Activated CD4-positive, CD25-positive, alpha-beta regulatory T cell treated with anti-CD3 and anti-CD28 coated beads, Interleukin-2, amount 50 U/mL, for 16 hours (primary cell): ENCODE results near the gene RAB3B.
"Not testable (repeated sequence)": the region's sequence is repeated elsewhere in the genome, so short reads cannot be mapped to it uniquely, and the experiment has no call there.

Source experiments
- DNase-seq: peaks from one replicate; pipeline ENCODE4 v3.0.0-alpha.2; 2020; ENCODE audit warnings: low read depth, low spot score

The RAB3B gene

DNA sequence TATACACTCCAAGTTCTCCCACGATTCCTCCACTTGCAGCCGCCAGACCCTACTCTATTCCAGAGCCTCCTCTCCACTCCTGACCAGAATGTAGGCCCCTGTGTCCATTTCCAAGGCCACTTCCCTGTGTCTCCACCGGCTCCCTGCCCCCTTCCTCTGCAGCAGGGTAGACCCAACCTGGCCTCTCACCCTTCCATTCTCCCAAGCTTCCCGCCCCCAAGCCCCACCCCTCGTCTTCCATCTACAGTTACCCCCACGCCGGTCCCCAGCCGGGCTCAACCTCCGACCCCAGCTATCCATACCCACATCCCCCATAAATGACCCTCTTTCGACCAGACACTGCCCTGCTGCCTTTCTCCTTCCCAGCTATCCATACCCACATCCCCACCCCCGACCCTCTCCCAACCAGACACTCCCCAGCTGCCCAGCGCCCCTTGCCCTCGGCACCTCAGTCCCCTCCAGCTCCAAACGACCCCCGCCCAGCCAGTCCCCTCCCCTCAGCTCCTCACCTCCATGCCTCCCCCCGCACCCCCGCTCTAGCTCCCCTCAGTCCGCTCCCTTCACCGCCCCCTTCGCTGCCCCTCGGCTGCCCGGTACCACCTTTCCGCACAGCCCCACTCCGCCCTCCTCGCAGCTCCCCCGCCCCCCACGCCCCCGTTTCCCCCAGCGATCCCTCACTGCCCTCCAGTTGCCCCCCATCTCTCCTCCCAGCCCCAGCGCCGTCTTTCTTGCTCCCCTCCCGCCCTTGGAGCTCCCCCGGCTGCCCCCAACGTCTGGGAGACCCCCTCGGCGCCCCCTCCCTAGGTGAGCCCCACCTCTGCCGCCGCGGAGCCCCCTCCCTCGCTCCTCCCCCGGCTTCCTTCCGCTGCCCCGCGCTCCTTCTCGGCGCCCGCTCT is 670 bp downstream of the RAB3B start:
- DNase-seq: no peak

DNA sequence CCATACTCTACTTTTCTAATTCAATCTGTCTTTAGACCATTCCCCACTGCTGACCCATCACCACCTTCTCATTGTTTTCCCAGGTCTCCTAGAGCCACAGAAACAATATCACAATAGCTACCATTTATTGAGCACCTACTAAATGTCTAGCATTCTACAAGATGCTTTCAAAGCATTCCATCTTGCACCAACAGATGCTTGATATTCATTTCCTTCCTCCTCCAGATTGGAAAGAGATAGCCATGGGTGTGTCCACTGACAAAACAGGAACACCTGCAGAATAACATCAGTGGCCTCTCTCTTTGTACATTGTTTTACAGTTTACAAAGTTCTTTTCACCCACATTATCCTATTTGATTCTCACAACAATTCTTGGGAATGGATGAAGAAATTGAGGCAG is 2.2 kb downstream of the RAB3B start:
- no peak for DNase-seq

GRCh38 chr1:51986718-51987117 is 3.8 kb downstream of the RAB3B start:
- no peak for DNase-seq

DNA sequence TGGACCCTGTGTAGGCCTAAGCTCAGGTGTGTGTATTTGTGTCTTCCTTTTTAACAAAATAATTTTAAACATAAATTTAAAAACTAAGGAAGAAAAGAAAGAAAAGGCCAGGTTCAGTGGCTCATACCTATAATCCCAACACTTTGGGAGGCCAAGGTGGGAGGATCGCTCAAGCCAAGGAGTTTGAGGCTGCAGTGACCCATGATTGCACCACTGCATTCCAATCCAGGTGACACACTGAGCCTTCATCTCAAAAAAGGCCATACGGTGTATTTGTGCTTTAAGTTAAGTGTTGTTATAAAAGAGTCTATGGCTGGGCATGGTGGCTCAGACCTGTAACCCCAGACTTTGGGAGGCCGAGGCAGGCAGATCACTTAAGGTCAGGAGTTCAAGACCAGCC is 8.3 kb downstream of the RAB3B start:
- no peak for DNase-seq

GRCh38 chr1:51981555-51981954 is 8.9 kb downstream of the RAB3B start:
- no peak for DNase-seq

- no peak for DNase-seq
These were observed 12.4 kb downstream of the RAB3B start for GRCh38 chr1:51978099-51978498.

GRCh38 chr1:51976846-51977602 is 13.5 kb downstream of the RAB3B start:
- no peak for DNase-seq

- no peak for DNase-seq
These were observed 16.7 kb downstream of the RAB3B start for GRCh38 chr1:51973587-51974474.

DNA sequence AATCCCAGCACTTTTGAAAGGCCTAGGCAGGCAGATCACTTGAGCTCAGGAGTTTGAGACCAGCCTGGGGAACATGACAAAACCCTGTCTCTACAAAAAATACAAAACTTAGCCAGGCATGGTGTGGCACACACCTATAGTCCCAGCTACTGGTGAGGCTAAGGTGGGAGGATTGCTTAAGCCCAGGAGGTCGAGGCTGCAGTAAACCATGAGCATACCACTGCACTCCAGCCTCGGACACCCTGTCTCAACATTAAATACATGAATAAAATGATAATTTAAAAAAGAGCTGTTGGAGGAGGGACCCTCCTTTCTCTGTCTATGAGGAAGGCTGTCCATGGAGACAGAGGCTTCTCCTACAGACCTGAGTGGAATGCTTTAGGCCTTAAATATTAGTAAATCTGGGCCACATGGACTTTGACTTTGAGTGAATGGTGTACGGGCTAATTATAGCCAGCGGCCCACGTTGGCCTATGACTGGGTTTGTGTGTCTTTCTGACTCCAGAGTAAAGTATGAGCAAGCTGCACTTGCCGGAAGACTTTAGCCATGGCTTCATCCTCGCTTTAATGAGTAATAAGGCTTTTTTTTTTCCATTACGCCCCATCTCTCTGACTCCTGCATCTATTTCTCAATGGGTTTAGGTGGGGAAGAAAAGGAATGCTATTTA is 21.3 kb downstream of the RAB3B start:
- no peak for DNase-seq

GRCh38 chr1:51968632-51969031 is 21.9 kb downstream of the RAB3B start:
- DNase-seq: no peak

DNA sequence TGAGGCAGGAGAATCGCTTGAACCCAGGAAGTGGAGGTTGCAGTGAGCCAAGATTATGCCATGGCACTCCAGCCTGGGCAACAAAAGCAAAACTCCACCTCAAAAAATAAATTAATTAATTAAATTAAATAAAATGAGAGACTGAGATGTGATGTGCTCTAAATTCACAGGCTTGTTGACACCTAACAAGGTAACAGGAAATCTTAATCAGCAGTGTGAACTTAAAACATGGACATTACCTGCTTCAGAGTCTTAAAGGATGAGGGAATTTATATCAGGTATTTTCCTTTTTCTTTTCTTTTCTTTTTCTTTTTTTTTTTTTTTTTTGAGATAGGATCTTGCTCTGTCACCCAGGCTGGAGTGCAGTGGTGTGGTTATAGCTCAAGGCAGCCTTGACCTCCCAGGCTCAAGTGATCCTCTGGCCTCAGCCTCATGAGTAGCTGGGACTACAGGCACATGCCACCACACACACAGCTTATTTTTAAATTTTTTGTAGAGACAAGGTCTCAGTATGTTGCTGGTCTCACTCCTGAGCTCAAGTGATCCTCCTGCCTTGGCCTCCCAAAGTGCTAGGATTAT is 23.2 kb downstream of the RAB3B start:
- not testable (repeated sequence) for DNase-seq

GRCh38 chr1:51966559-51966958 is 23.9 kb downstream of the RAB3B start:
- DNase-seq: no peak

DNA sequence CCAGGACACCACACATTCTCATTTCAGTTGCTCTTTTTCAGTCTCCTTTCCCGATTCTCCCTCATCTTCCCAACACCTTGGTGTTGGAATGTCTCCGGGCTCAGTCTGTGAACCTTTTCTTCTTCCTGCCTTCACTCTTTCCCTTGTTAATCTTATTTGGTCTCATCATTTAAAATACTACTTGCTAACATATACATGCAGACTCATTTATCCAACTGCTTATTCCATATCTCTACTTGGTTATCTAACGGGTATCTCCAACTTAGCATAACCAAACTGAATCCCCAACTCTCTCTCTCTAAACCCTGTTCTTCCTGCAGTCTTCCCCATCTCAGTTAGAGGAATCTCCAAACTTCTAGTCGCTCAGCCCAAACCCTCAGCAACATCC is 26.2 kb downstream of the RAB3B start:
- no peak for DNase-seq

DNA sequence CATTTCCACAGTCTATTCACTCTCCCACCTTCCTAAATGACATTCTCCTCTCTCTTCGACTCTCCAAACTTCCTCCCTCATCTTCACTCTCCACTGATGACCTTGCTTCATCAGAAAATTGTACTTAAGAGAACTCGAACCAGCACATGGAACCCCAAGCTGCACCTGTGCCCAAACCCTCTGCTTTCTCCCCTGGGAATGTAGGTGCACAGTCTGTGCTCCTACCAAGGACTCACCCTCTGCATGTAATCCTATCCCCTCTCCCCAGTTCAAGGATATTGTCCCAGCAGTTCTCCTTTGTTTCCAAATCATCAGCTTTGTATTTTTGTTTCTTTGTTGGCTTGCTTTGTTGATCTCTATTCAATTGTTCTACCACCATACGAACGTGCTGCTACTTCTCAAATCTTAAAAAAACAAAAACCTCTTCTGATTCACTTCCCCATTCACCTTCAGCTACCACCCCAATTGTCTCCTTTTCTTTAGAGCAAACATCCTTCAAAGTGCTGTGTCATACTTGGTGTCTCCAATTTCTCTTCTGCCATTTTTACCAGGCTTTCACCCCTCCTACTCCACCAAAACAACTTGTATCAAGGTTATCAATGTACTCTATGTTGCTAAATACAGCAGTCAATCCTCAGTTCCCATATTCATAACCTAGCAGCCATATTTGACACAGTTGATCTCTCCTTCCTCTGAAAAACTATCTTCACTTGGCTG is 26.8 kb downstream of the RAB3B start:
- DNase-seq: no peak

DNA sequence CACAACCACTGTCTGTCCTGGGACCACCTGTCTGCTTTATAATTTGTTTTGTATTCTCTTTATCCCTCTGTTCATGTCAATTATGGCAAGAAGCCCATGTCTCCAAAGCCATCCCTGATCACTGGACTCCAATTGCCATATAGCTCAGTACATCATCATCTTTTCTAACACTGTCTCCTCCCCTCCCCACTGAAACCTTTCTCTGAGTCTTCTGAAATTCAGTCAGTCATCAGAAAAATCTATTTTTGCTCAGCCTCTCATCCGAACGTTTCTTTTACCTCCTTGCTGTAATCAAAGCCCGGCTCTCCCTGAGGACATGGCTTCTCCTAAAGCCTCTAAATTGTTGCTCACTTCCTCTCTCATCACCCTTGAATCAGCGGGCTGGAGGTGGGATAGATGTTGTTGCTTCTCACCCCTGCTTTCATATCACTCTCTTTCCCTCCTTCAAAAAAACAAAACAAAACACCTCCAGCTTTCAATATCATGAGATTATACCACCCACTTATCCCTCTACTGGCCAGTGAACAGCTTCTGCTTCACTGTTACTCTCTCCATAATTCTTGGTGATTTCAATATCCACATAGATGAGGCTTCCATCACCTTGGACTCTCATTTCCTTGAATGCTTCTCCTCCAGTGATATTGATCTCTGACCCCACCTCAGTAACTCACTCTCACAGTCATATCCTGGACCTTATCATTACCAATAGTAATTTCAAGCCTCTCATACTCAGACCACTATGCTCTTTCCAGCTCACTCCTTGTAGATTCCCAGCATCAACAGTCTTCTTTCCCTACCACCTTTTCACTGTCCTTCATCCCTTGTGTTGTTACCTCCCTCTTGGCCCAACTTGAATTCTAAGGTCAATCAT is 27.8 kb downstream of the RAB3B start:
- no peak for DNase-seq

GRCh38 chr1:51961954-51962353 is 28.5 kb downstream of the RAB3B start:
- no peak for DNase-seq

DNA sequence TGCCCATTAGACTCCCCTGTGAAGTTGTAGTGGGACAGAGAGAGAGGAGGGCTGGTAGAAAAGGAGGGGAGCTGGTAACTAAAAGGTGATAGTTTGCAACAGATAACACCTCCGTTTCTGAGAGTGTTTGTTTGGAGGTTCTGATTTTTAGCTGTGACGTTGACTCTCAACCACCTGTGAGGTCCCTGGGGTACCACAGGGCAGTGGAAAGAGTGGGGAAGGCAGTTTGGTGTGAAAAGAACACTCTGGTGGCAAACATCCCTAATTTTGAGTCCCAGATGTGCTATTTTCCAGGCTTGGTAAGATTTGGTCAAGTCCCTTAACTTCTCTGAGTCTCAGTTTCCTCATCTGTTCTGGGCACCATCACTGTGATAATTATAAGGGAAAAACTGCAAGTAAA is 29.3 kb downstream of the RAB3B start:
- DNase-seq: no peak

GRCh38 chr1:51960262-51960661 is 30.2 kb downstream of the RAB3B start:
- no peak for DNase-seq

GRCh38 chr1:51958824-51959223 is 31.7 kb downstream of the RAB3B start:
- no peak for DNase-seq
